EL (cell line): Measurements from ENCODE around the gene GRK5.

Source experiments
- DNase-seq: peaks from one replicate; pipeline ENCODE4 v3.0.0-alpha.2; 2016

GRK5 gene

GRCh38 chr10:119199231-119199992 lies 8.0 kb upstream of the GRK5 start:
- DNase-seq = peak; percentile 64

- no peak for DNase-seq
These were observed 6.1 kb upstream of the GRK5 start for GRCh38 chr10:119201233-119201632.

GRCh38 chr10:119203006-119203405 lies 4.4 kb upstream of the GRK5 start:
- peak; percentile 68 for DNase-seq

- DNase-seq = peak; percentile 50
These were observed 1.3 kb upstream of the GRK5 start for GRCh38 chr10:119205894-119206602.

GRCh38 chr10:119206603-119207365 lies 587 bp upstream of the GRK5 start:
- DNase-seq = peak; percentile 75

GRCh38 chr10:119207713-119208552 lies 562 bp downstream of the GRK5 start:
- peak; percentile 70 for DNase-seq

- peak; percentile 62 for DNase-seq
These were observed 1.2 kb downstream of the GRK5 start for GRCh38 chr10:119208553-119208940.

GRCh38 chr10:119209035-119209735 lies 1.8 kb downstream of the GRK5 start:
- DNase-seq = peak; percentile 71

GRCh38 chr10:119209736-119210355 lies 2.5 kb downstream of the GRK5 start:
- DNase-seq = no peak

GRCh38 chr10:119210633-119211032 lies 3.3 kb downstream of the GRK5 start:
- DNase-seq = no peak

GRCh38 chr10:119211176-119211575 lies 3.8 kb downstream of the GRK5 start:
- peak; percentile 76 for DNase-seq

- peak; percentile 32 for DNase-seq
These were observed 4.5 kb downstream of the GRK5 start for GRCh38 chr10:119211625-119212441.

- DNase-seq = no peak
These were observed 8.0 kb downstream of the GRK5 start for GRCh38 chr10:119215371-119215770.

- no peak for DNase-seq
These were observed 8.8 kb downstream of the GRK5 start for GRCh38 chr10:119216127-119216526.

- no peak for DNase-seq
These were observed 10.0 kb downstream of the GRK5 start for GRCh38 chr10:119217401-119217800.

- DNase-seq = no peak
These were observed 10.7 kb downstream of the GRK5 start for GRCh38 chr10:119217991-119218490.

- DNase-seq = no peak
These were observed 12.5 kb downstream of the GRK5 start for GRCh38 chr10:119219871-119220270.

- no peak for DNase-seq
These were observed 13.8 kb downstream of the GRK5 start for GRCh38 chr10:119221201-119221600.

GRCh38 chr10:119221666-119222065 lies 14.3 kb downstream of the GRK5 start:
- DNase-seq = no peak

- no peak for DNase-seq
These were observed 15.2 kb downstream of the GRK5 start for GRCh38 chr10:119222537-119222936.
